H1 (cell line): Measurements from ENCODE around the gene TP53BP2. TPM values are rescaled to one million over a fixed set of nuclear protein-coding genes. Genes with fewer than 3 reads are reported as not detected.

Experiments
- CTCF ChIA-PET: fragments of 300-600 bp; sonication (Branson Sonifier 250); formaldehyde crosslinking; loops from one replicate; lab custom pipeline; 2021; ENCODE audit not compliant: partially characterized antibody; lab: Charles Lee
- POLR2A ChIA-PET: fragments of 300-600 bp; sonication (Branson Sonifier 250); formaldehyde crosslinking; loops from one replicate; lab custom pipeline; 2021; ENCODE audit warnings: inconsistent platforms; ENCODE audit not compliant: partially characterized antibody; lab: Charles Lee
- DNase-seq, 2 experiments: peaks; one replicate each; pipeline versions ENCODE4 v3.0.0 to v3.0.0-alpha.2; 2010 to 2022; ENCODE audit warnings: low spot score in 2 of 2, low read depth in 1 of 2, mixed read lengths in 1 of 2
- FAIRE-seq: peaks from 2 replicates; lab custom pipeline; 2011; peaks lifted over from hg19 to GRCh38; lab: Jason Lieb, UNC
- H2AFZ ChIP-seq: 2 replicates; pipeline ENCODE4 v1.8.1; 2012; ENCODE audit warnings: low read length, inconsistent platforms
- H2AK5ac ChIP-seq: 2 replicates; pipeline ENCODE4 v1.6.1; 2013; ENCODE audit warnings: low read depth, low read length
- H2BK120ac ChIP-seq: replicated peaks from 2 replicates; pipeline ENCODE3; 2013; ENCODE audit warnings: low read depth, low read length, inconsistent platforms
- H2BK12ac ChIP-seq: 2 replicates; pipeline ENCODE4 v1.6.1; 2013; ENCODE audit warnings: low read depth, low read length
- H2BK15ac ChIP-seq: 2 replicates; pipeline ENCODE4 v1.6.1; 2013; ENCODE audit warnings: low read length
- H2BK20ac ChIP-seq: 2 replicates; pipeline ENCODE4 v1.6.1; 2013; ENCODE audit warnings: low read length
- H2BK5ac ChIP-seq: 2 replicates; pipeline ENCODE4 v1.6.1; 2013; ENCODE audit warnings: low read depth, low read length
- H3K14ac ChIP-seq: 2 replicates; pipeline ENCODE4 v1.6.1; 2013; ENCODE audit warnings: inconsistent platforms; ENCODE audit not compliant: insufficient read length
- H3K18ac ChIP-seq: 2 replicates; pipeline ENCODE4 v1.6.1; 2013; ENCODE audit warnings: low read length; ENCODE audit errors: extremely low read depth
- H3K23ac ChIP-seq: 2 replicates; pipeline ENCODE4 v1.6.1; 2013; ENCODE audit warnings: inconsistent platforms; ENCODE audit not compliant: insufficient read length
- H3K23me2 ChIP-seq: 2 replicates; pipeline ENCODE4 v1.6.1; 2013; ENCODE audit warnings: low read depth, low read length
- H3K27ac ChIP-seq: 2 replicates; pipeline ENCODE4 v1.6.1; 2011; ENCODE audit warnings: low read depth, low read length, inconsistent platforms
- H3K27me3 ChIP-seq, 4 experiments: replicated peaks in 1 of 4; 1 replicate in 1 of 4; 2 replicates in 3 of 4; pipeline versions ENCODE4 v1.6.1 to v1.8.1; 2011 to 2013; ENCODE audit warnings: low read length in 3 of 4, mild to moderate bottlenecking in 3 of 4, inconsistent platforms in 2 of 4, mixed read lengths in 2 of 4, moderate library complexity in 1 of 4; ENCODE audit not compliant: control insufficient read depth in 3 of 4, insufficient read depth in 3 of 4; ENCODE audit errors: extremely low read depth in 1 of 4
- H3K36me3 ChIP-seq, 4 experiments: 2 replicates each; pipeline versions ENCODE4 v1.6.1 to v1.8.1; 2011 to 2013; ENCODE audit warnings: mild to moderate bottlenecking in 4 of 4, low read length in 3 of 4, moderate library complexity in 2 of 4, control low read depth in 1 of 4, inconsistent platforms in 1 of 4; ENCODE audit not compliant: insufficient read depth in 4 of 4, control insufficient read depth in 2 of 4
- H3K4ac ChIP-seq: replicated peaks from 2 replicates; pipeline ENCODE3; 2013; ENCODE audit warnings: low read length, low read depth, mixed read lengths, inconsistent platforms; ENCODE audit not compliant: insufficient read length
- H3K4me1 ChIP-seq, 4 experiments: replicated peaks in 1 of 4; 1 replicate in 1 of 4; 2 replicates in 3 of 4; pipeline versions ENCODE4 v1.6.1 to v1.8.1; 2011 to 2013; ENCODE audit warnings: low read length in 3 of 4, inconsistent platforms in 2 of 4, mixed read lengths in 1 of 4; ENCODE audit not compliant: insufficient read depth in 4 of 4, control insufficient read depth in 3 of 4
- H3K4me2 ChIP-seq, 2 experiments: 2 replicates each; pipeline versions ENCODE4 v1.6.1 to v1.8.1; 2011 to 2013; ENCODE audit warnings: low read depth in 2 of 2, low read length in 2 of 2, control low read depth in 1 of 2, inconsistent platforms in 1 of 2, mild to moderate bottlenecking in 1 of 2; ENCODE audit not compliant: insufficient read depth in 1 of 2
- H3K4me3 ChIP-seq, 4 experiments: fragments of 200-600, 300-600 bp in 1 of 4; sonication (generic), shearing (Covaris generic), sonication (Bioruptor Twin) in 1 of 4; 2 replicates each; pipeline versions ENCODE4 v1.5.1 to v1.8.1; 2011 to 2016; ENCODE audit warnings: low read length in 4 of 4, low read depth in 3 of 4, control low read depth in 2 of 4, inconsistent platforms in 2 of 4, mild to moderate bottlenecking in 2 of 4, mixed read lengths in 1 of 4, moderate library complexity in 1 of 4; ENCODE audit not compliant: insufficient read depth in 2 of 4; ENCODE audit errors: extremely low read depth in 1 of 4
- H3K56ac ChIP-seq: replicated peaks from 2 replicates; pipeline ENCODE3; 2013; ENCODE audit warnings: low read depth, mild to moderate bottlenecking, mixed read lengths, low read length, inconsistent platforms; ENCODE audit not compliant: insufficient read length
- H3K79me1 ChIP-seq: 2 replicates; pipeline ENCODE4 v1.6.1; 2013; ENCODE audit warnings: low read depth, low read length, control low read depth
- H3K79me2 ChIP-seq, 2 experiments: 2 replicates each; pipeline versions ENCODE4 v1.6.1 to v1.8.1; 2012 to 2013; ENCODE audit warnings: low read length in 2 of 2, mild to moderate bottlenecking in 2 of 2, inconsistent platforms in 1 of 2; ENCODE audit not compliant: insufficient read depth in 2 of 2, control insufficient read depth in 1 of 2
- H3K9ac ChIP-seq, 4 experiments: replicated peaks in 1 of 4; 1 replicate in 1 of 4; 2 replicates in 3 of 4; pipeline versions ENCODE4 v1.6.1 to v1.8.1; 2011 to 2013; ENCODE audit warnings: low read depth in 3 of 4, low read length in 3 of 4, control low read depth in 2 of 4, mild to moderate bottlenecking in 2 of 4, moderate library complexity in 2 of 4, inconsistent platforms in 1 of 4; ENCODE audit errors: extremely low read depth in 1 of 4
- H3K9me3 ChIP-seq, 2 experiments: 2 replicates each; pipeline versions ENCODE4 v1.6.1 to v1.8.1; 2012 to 2013; ENCODE audit warnings: mild to moderate bottlenecking in 2 of 2, moderate library complexity in 2 of 2, control low read depth in 1 of 2, inconsistent platforms in 1 of 2, low read depth in 1 of 2, low read length in 1 of 2, mixed read lengths in 1 of 2; ENCODE audit not compliant: insufficient read depth in 2 of 2
- H4K20me1 ChIP-seq, 2 experiments: replicated peaks in 1 of 2; 2 replicates each; pipeline versions ENCODE3 to v1.8.1; 2011 to 2013; ENCODE audit warnings: inconsistent platforms in 2 of 2, low read length in 2 of 2, mild to moderate bottlenecking in 1 of 2; ENCODE audit not compliant: insufficient read depth in 2 of 2, control insufficient read depth in 1 of 2
- H4K5ac ChIP-seq: 2 replicates; pipeline ENCODE4 v1.6.1; 2013; ENCODE audit warnings: low read length, low read depth, mixed read lengths, inconsistent platforms; ENCODE audit not compliant: insufficient read length
- H4K8ac ChIP-seq: 2 replicates; pipeline ENCODE4 v1.8.0; 2013; ENCODE audit warnings: mild to moderate bottlenecking, moderate library complexity, low read length, inconsistent platforms; ENCODE audit not compliant: insufficient read depth; ENCODE audit errors: extremely low read depth
- H4K91ac ChIP-seq: replicated peaks from 2 replicates; pipeline ENCODE3; 2013; ENCODE audit warnings: low read length, mixed read lengths, inconsistent platforms; ENCODE audit not compliant: insufficient read length
- E2F6 ChIP-seq: IDR thresholded peaks from 2 replicates; pipeline ENCODE4 v1.6.1; 2012; ENCODE audit warnings: inconsistent platforms
- MAX ChIP-seq: IDR thresholded peaks from 2 replicates; pipeline ENCODE4 v1.6.1; 2012; ENCODE audit warnings: inconsistent platforms
- RAD21 ChIP-seq, 2 experiments: IDR thresholded peaks in 1 of 2; conservative IDR thresholded peaks in 1 of 2; 2 replicates each; pipeline ENCODE4 v1.6.1; 2011; ENCODE audit warnings: low read depth in 2 of 2, low read length in 2 of 2, improper control_type of control experiment in 1 of 2, inconsistent platforms in 1 of 2, mild to moderate bottlenecking in 1 of 2, moderate library complexity in 1 of 2
- RFX5 ChIP-seq: IDR thresholded peaks from 2 replicates; pipeline ENCODE4 v1.6.1; 2011; ENCODE audit warnings: low read depth, low read length, improper control_type of control experiment, borderline replicate concordance
- RXRA ChIP-seq: IDR thresholded peaks from 2 replicates; pipeline ENCODE4 v1.6.1; 2011; ENCODE audit warnings: low read depth, mild to moderate bottlenecking, low read length, moderate library complexity; ENCODE audit not compliant: insufficient read depth
- SIX5 ChIP-seq: IDR thresholded peaks from 2 replicates; pipeline ENCODE4 v1.6.1; 2011; ENCODE audit warnings: mild to moderate bottlenecking, low read depth, low read length
- SRF ChIP-seq: IDR thresholded peaks from 2 replicates; pipeline ENCODE4 v1.6.1; 2011; ENCODE audit warnings: mild to moderate bottlenecking, low read depth, low read length, moderate library complexity
- TAF7 ChIP-seq: optimal IDR thresholded peaks from 2 replicates; pipeline ENCODE3; 2011; ENCODE audit warnings: low read depth, mild to moderate bottlenecking, inconsistent platforms, low read length, moderate library complexity, borderline replicate concordance
- TBP ChIP-seq: IDR thresholded peaks from 2 replicates; pipeline ENCODE4 v1.6.1; 2011; ENCODE audit warnings: low read depth, low read length, improper control_type of control experiment
- YY1 ChIP-seq: IDR thresholded peaks from 2 replicates; pipeline ENCODE4 v1.6.1; 2011; ENCODE audit warnings: low read depth, mild to moderate bottlenecking, low read length
- WGBS, 2 experiments: shearing (Covaris generic) in 1 of 2; methylation state at CpG; one replicate each; pipeline versions ENCODE4 v1.1.6 to v1.1.7; 2013 to 2015; ENCODE audit warnings: low lambda C conversion rate in 2 of 2, mixed read lengths in 2 of 2, inconsistent platforms in 1 of 2, low coverage in 1 of 2, missing lambda C conversion rate in 1 of 2; ENCODE audit not compliant: insufficient replicate concordance in 2 of 2, insufficient coverage in 1 of 2, insufficient read length in 1 of 2; ENCODE audit errors: extremely low coverage in 1 of 2, missing lambda C conversion rate in 1 of 2; 5-methylcytosine and 5-hydroxymethylcytosine counted together
- polyA plus RNA-seq, 7 experiments: library from polyadenylated mRNA; depleted of rRNA in 3 of 7; stranded (reverse) in 5 of 7; unstranded in 2 of 7; fragments of >200 nt in 5 of 7; fragments of 200-250 nt in 2 of 7; gene quantifications; 1 replicate in 5 of 7; 2 replicates in 1 of 7; 4 replicates in 1 of 7; pipeline versions ENCODE4 v1.2.1 to v1.2.3, GENCODE V29; 2011 to 2013; ENCODE audit warnings: missing spikeins in 2 of 7, mixed read lengths in 2 of 7
- total RNA-seq: library from RNA; stranded (reverse); fragmentation: NEBNext Ultra II Directional; extraction: Animal tissue kit (Norgen Biotek cat#: 25700); gene quantifications from 2 replicates; pipeline ENCODE4 v1.2.1, GENCODE V29; 2021

Gene TP53BP2
- total and polyA plus RNA-seq, 2 of the 8 experiments (the other 6 are each of a cell fraction or from before 2014, with no cell fraction given), result 18.0 to 38.7 TPM

- Histone ChIP-seq H2BK15ac (0 out of 2 replicates have a peak overlapping the region, but pooled peaks have one; percentile 63), H2AFZ (peak overlapping the region; percentile 73; the same call in 1 of the 2 replicates), H3K14ac (no peak overlapping the region), H2BK120ac (no peak overlapping the region), H2BK12ac (peak overlapping the region; percentile 82; the same call in 1 of the 2 replicates), H3K4ac (no peak overlapping the region), H4K5ac (no peak overlapping the region), H2BK20ac (no peak overlapping the region; the same call in 1 of the 2 replicates), H3K23me2 (peaks cover 6% of the 10 kb centered on the region; the same call in 1 of the 2 replicates), H2BK5ac (no peak overlapping the region), H3K4me1 (peaks cover 0 to 16% (median 9%) of the 10 kb centered on the region in 4 experiments; a peak in 6 of 7 replicates), H3K79me2 (no peaks in the 10 kb centered on the region), H3K79me1 (no peaks in the 10 kb centered on the region), H3K9me3 (no peaks in the 10 kb centered on the region), H4K8ac (no peak overlapping the region), H4K91ac (peak overlapping the region; percentile 48), H3K36me3 (no peaks in the 10 kb centered on the region), H2AK5ac (no peak overlapping the region), H3K4me2 (peak overlapping the region; percentile 15 to 20; a peak in 2 of 4 replicates), H3K23ac (no peak overlapping the region), H3K4me3 (no peak overlapping the region), H3K56ac (no peak overlapping the region), H3K27ac (no peak overlapping the region), H3K27me3 (peaks cover 0 to 12% (median 9%) of the 10 kb centered on the region in 4 experiments; a peak in 5 of 7 replicates), H3K9ac (no peak overlapping the region), H3K18ac (peak overlapping the region; percentile 78), H4K20me1 (no peaks in the 10 kb centered on the region)
- ChIA-PET CTCF (interaction anchor here (1.0 to 8.3 kb wide), 16 partner anchors 8 to 196 kb away, joined by 3 to 74 read pairs (median 26); partner anchors contain the start of gene CAPN2), POLR2A (interaction anchor here (1.1 to 1.5 kb wide), 5 partner anchors 11 to 94 kb away, joined by 3 to 5 read pairs (median 4); no protein-coding TSS in a partner anchor)
- FAIRE-seq (no peak), DNase-seq (peak in 1 of 2 experiments; percentile 73)
- WGBS, 2 experiments, result 62% methylated on average over 15 of the region's 15 CpGs; no CpG with 5 or more reads in 1 of the 2 experiments
- TF ChIP-seq SIX5 (peak; percentile 20), TBP (no peak), MAX (no peak), E2F6 (peak; percentile 37; the same call in 1 of the 2 replicates), YY1 (no peak), TAF7 (no peak), SRF (no peak), RXRA (no peak), RAD21 (IDR thresholded peaks at IDR 0.05 in 1 of 2, conservative IDR thresholded peaks at IDR 0.05 in 1 of 2; ENCODE audit: low read depth in 2 of 2, low read length in 2 of 2) (no peak), RFX5 (no peak)
Observed at GRCh38 chr1:223752721-223753515, 92.8 kb downstream of the TP53BP2 start.
